SK-N-SH (cell line): ENCODE measurements around the gene WIPF2. TPM values are rescaled to one million over a fixed set of nuclear protein-coding genes. Genes with fewer than 3 reads are reported as not detected.

Experiments used
- CTCF ChIA-PET: fragments of 300-600, 350-600 bp; formaldehyde crosslinking; extraction: SDS; loops from one replicate; lab custom pipeline; 2021; lab: Yijun Ruan, JAX
- POLR2A ChIA-PET: fragments of 350-600 bp; sonication (Branson Sonifier 250); formaldehyde crosslinking; extraction: SDS; loops from one replicate; lab custom pipeline; 2020; ENCODE audit warnings: antibody characterized with exemption, inconsistent platforms; lab: Yijun Ruan, JAX
- DNase-seq: peaks from one replicate; pipeline ENCODE4 v3.0.0; 2012
- H2AFZ ChIP-seq: fragments of 200-600 bp; sonication (generic); 2 replicates; pipeline ENCODE4 v1.8.1; 2016; ENCODE audit warnings: antibody characterized with exemption, mild to moderate bottlenecking, low read depth
- H3F3A ChIP-seq: fragments of 200-600 bp; sonication (generic); replicated peaks from 2 replicates; pipeline ENCODE3; 2016; ENCODE audit warnings: antibody characterized with exemption, mild to moderate bottlenecking; ENCODE audit not compliant: insufficient read depth
- H3K27ac ChIP-seq, 2 experiments: fragments of 200-500 bp in 1 of 2; fragments of 200-600 bp in 1 of 2; sonication (Bioruptor generic) in 1 of 2; sonication (generic), shearing (Covaris generic) in 1 of 2; 2 replicates each; pipeline versions ENCODE4 v1.5.1 to v1.6.1; 2014 to 2016; ENCODE audit warnings: low read depth in 2 of 2, inconsistent platforms in 1 of 2, low read length in 1 of 2, mild to moderate bottlenecking in 1 of 2, mixed read lengths in 1 of 2
- H3K27me3 ChIP-seq: fragments of 200-600 bp; sonication (generic), shearing (Covaris generic); 2 replicates; pipeline ENCODE4 v1.6.1; 2016; ENCODE audit warnings: mixed run types; ENCODE audit not compliant: insufficient read depth
- H3K36me3 ChIP-seq, 2 experiments: fragments of 200-500 bp in 1 of 2; fragments of 200-600 bp in 1 of 2; sonication (Bioruptor generic) in 1 of 2; sonication (generic) in 1 of 2; replicated peaks in 1 of 2; 2 replicates each; pipeline versions ENCODE3 to v1.5.1; 2014 to 2016; ENCODE audit warnings: low read length in 1 of 2, mild to moderate bottlenecking in 1 of 2; ENCODE audit not compliant: insufficient read depth in 2 of 2, control insufficient read depth in 1 of 2
- H3K4me1 ChIP-seq, 2 experiments: fragments of 200-500 bp in 1 of 2; fragments of 200-600 bp in 1 of 2; sonication (Bioruptor generic) in 1 of 2; sonication (generic), shearing (Covaris generic) in 1 of 2; 2 replicates each; pipeline versions ENCODE4 v1.5.1 to v1.6.1; 2014 to 2016; ENCODE audit warnings: low read depth in 1 of 2, low read length in 1 of 2, mixed run types in 1 of 2; ENCODE audit not compliant: insufficient read depth in 2 of 2, control insufficient read depth in 1 of 2
- H3K4me2 ChIP-seq: fragments of 200-600 bp; sonication (generic), shearing (Covaris generic); 2 replicates; pipeline ENCODE4 v1.6.1; 2017; ENCODE audit warnings: mixed run types
- H3K4me3 ChIP-seq, 2 experiments: fragments of 200-500 bp in 1 of 2; fragments of 200-600 bp in 1 of 2; sonication (Bioruptor generic) in 1 of 2; sonication (generic), shearing (Covaris generic) in 1 of 2; 2 replicates each; pipeline versions ENCODE4 v1.5.1 to v1.8.1; 2014 to 2016; ENCODE audit warnings: low read depth in 2 of 2, inconsistent platforms in 1 of 2, low read length in 1 of 2, mild to moderate bottlenecking in 1 of 2, mixed read lengths in 1 of 2, moderate library complexity in 1 of 2
- H3K79me2 ChIP-seq: fragments of 200-600 bp; sonication (generic); 2 replicates; pipeline ENCODE4 v1.8.1; 2017; ENCODE audit warnings: mild to moderate bottlenecking; ENCODE audit not compliant: insufficient read depth
- H3K9ac ChIP-seq: fragments of 200-600 bp; sonication (generic); 2 replicates; pipeline ENCODE4 v1.6.1; 2017; ENCODE audit warnings: mixed run types
- H3K9me2 ChIP-seq: fragments of 200-600 bp; sonication (generic); 2 replicates; pipeline ENCODE4 v1.6.1; 2017; ENCODE audit warnings: mixed run types
- H3K9me3 ChIP-seq: fragments of 200-600 bp; sonication (generic); 2 replicates; pipeline ENCODE4 v1.6.1; 2017; ENCODE audit warnings: mixed run types, mild to moderate bottlenecking, moderate library complexity
- H4K20me1 ChIP-seq: fragments of 200-600 bp; sonication (generic); 2 replicates; pipeline ENCODE4 v1.6.1; 2017; ENCODE audit warnings: mild to moderate bottlenecking, mixed run types; ENCODE audit not compliant: insufficient read depth
- ELF1 ChIP-seq: IDR thresholded peaks from 2 replicates; pipeline ENCODE4 v1.4.0; 2012
- FOXJ3 ChIP-seq: sonication (generic); formaldehyde crosslinking; IDR thresholded peaks from 2 replicates; pipeline ENCODE4 v1.5.1; 2020; ENCODE audit warnings: mild to moderate bottlenecking, missing genetic modification reagents
- GABPA ChIP-seq: IDR thresholded peaks from 2 replicates; pipeline ENCODE4 v1.4.0; 2012; ENCODE audit warnings: low read depth, mild to moderate bottlenecking
- GATA2 ChIP-seq: sonication (generic); formaldehyde crosslinking; IDR thresholded peaks from 2 replicates; pipeline ENCODE4 v1.5.0; 2020; ENCODE audit warnings: mild to moderate bottlenecking, missing genetic modification reagents
- JUND ChIP-seq: IDR thresholded peaks from 2 replicates; pipeline ENCODE4 v1.4.0; 2012
- NRF1 ChIP-seq: IDR thresholded peaks from 2 replicates; pipeline ENCODE4 v1.6.1; 2012; ENCODE audit warnings: low read depth, mild to moderate bottlenecking, low read length
- POLR2AphosphoS5 ChIP-seq: IDR thresholded peaks from 2 replicates; pipeline ENCODE4 v1.6.1; 2012; ENCODE audit warnings: low read depth, low read length
- RCOR1 ChIP-seq: fragments of 150-350 bp; IDR thresholded peaks from 2 replicates; pipeline ENCODE4 v1.6.1; 2017; ENCODE audit warnings: antibody characterized with exemption, low read length
- RXRA ChIP-seq: IDR thresholded peaks from 2 replicates; pipeline ENCODE4 v1.4.0; 2012; ENCODE audit warnings: low read depth, mild to moderate bottlenecking, borderline replicate concordance
- TAF1 ChIP-seq: IDR thresholded peaks from 2 replicates; pipeline ENCODE4 v1.6.1; 2012; ENCODE audit warnings: low read depth, mild to moderate bottlenecking, low read length, moderate library complexity, borderline replicate concordance
- TCF12 ChIP-seq: IDR thresholded peaks from 2 replicates; pipeline ENCODE4 v1.4.0; 2012
- TEAD4 ChIP-seq: IDR thresholded peaks from 2 replicates; pipeline ENCODE4 v1.4.0; 2012; ENCODE audit warnings: mild to moderate bottlenecking, borderline replicate concordance; ENCODE audit not compliant: insufficient read depth
- YY1 ChIP-seq: IDR thresholded peaks from 2 replicates; pipeline ENCODE4 v1.4.0; 2012; ENCODE audit warnings: low read depth, mild to moderate bottlenecking
- WGBS: methylation state at CpG from one replicate; pipeline ENCODE4 v1.1.6; 2017; ENCODE audit warnings: low lambda C conversion rate; 5-methylcytosine and 5-hydroxymethylcytosine counted together
- polyA plus RNA-seq, 3 experiments: library from polyadenylated mRNA; depleted of rRNA; stranded (reverse); fragments of >200 nt; gene quantifications; 2 replicates each; pipeline ENCODE4 v1.2.3, GENCODE V29; 2012
- TF ChIP-seq, protein P1 (sequence below): fragments of 150-350 bp; IDR thresholded peaks from 2 replicates; pipeline ENCODE4 v1.6.1; 2017; ENCODE audit warnings: antibody characterized with exemption, low read length, low read depth, borderline replicate concordance
- TF ChIP-seq, protein P2 (sequence below): IDR thresholded peaks from 2 replicates; pipeline ENCODE4 v1.4.0; 2012; ENCODE audit warnings: low read depth
- TF ChIP-seq, protein P3 (sequence below): IDR thresholded peaks from 2 replicates; pipeline ENCODE4 v1.4.0; 2012; ENCODE audit warnings: low read depth, borderline replicate concordance
- TF ChIP-seq, protein P4 (sequence below): fragments of 150-350 bp; IDR thresholded peaks from 2 replicates; pipeline ENCODE4 v1.6.1; 2016; ENCODE audit warnings: mild to moderate bottlenecking, low read depth, low read length

The WIPF2 gene
- polyA plus RNA-seq, 1 of the 3 experiments (the other 2 are of a cell fraction) = 6.8 TPM

DNA sequence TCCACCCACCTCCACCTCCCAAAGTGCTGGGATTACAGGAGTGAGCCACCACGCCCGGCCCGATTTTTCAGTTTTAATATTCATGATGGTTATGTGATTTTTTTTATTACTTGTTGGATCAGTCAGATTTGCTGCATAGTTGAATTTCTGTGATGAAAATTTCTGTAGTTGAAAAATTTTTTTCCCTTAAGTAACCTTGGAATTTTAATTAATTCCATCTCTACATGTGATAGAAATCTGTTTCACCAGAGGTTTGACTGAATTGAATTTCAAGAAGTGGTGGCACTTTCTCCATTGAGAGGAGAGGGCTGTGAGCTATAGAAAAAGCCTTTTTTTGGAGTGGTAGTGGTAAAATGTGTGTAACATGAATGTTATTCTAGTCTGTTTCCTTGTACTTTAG lies 24.7 kb downstream of the WIPF2 start:
- no peak for DNase-seq

DNA sequence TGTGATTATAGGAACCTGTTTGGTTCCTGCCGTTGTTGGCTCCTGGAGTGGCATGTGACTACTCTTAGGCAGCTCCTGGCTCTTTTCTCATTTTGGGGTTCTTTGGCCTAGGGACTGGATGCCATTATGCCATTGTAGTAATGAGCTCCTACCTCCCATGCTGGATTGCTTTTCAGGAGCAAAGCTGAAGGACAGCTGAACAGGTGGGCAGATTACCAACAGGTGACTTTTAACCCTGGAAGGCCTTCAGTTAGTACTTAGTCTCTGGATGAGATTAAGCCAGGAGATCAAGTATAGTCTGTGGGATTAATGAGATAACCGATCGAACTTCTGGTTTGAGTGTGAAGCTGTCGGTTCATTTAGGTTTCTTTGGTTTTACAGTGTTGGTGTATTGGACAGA lies 25.2 kb downstream of the WIPF2 start:
- Histone ChIP-seq H3K27me3 (no peaks in the 10 kb centered on the region), H3K79me2 (peaks cover 95% of the 10 kb centered on the region), H3F3A (peaks cover 18% of the 10 kb centered on the region)
- DNase-seq = no peak
- POLR2A ChIA-PET = no interaction called here
- TF ChIP-seq FOXJ3 (CRISPR knock-in tag) = no peak
- no peak for TF ChIP-seq TAF1
- TF ChIP-seq, protein P1, sequence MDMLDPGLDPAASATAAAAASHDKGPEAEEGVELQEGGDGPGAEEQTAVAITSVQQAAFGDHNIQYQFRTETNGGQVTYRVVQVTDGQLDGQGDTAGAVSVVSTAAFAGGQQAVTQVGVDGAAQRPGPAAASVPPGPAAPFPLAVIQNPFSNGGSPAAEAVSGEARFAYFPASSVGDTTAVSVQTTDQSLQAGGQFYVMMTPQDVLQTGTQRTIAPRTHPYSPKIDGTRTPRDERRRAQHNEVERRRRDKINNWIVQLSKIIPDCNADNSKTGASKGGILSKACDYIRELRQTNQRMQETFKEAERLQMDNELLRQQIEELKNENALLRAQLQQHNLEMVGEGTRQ = no peak
- TF ChIP-seq ELF1 = no peak
- TF ChIP-seq NRF1 = no peak
- no peak for TF ChIP-seq TCF12
- TF ChIP-seq GATA2 (CRISPR knock-in tag) = no peak
- TF ChIP-seq YY1 = no peak
- TF ChIP-seq, protein P2, sequence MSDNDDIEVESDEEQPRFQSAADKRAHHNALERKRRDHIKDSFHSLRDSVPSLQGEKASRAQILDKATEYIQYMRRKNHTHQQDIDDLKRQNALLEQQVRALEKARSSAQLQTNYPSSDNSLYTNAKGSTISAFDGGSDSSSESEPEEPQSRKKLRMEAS = no peak
- TF ChIP-seq RXRA = no peak
- TF ChIP-seq, protein P3, sequence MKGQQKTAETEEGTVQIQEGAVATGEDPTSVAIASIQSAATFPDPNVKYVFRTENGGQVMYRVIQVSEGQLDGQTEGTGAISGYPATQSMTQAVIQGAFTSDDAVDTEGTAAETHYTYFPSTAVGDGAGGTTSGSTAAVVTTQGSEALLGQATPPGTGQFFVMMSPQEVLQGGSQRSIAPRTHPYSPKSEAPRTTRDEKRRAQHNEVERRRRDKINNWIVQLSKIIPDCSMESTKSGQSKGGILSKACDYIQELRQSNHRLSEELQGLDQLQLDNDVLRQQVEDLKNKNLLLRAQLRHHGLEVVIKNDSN = no peak
- no peak for TF ChIP-seq TEAD4
- TF ChIP-seq GABPA = no peak
- no peak for TF ChIP-seq POLR2AphosphoS5
- no peak for TF ChIP-seq JUND
- TF ChIP-seq RCOR1 = no peak
- TF ChIP-seq, protein P4, sequence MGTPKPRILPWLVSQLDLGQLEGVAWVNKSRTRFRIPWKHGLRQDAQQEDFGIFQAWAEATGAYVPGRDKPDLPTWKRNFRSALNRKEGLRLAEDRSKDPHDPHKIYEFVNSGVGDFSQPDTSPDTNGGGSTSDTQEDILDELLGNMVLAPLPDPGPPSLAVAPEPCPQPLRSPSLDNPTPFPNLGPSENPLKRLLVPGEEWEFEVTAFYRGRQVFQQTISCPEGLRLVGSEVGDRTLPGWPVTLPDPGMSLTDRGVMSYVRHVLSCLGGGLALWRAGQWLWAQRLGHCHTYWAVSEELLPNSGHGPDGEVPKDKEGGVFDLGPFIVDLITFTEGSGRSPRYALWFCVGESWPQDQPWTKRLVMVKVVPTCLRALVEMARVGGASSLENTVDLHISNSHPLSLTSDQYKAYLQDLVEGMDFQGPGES = no peak
- TF ChIP-seq, all 33 proteins: peak for 0
- Histone ChIP-seq H2AFZ (no peak overlapping the region), H3K36me3 (no peaks in the 10 kb centered on the region), H3K9me3 (no peaks in the 10 kb centered on the region), H3K9me2 (no peaks in the 10 kb centered on the region), H3K4me3 (no peak overlapping the region), H4K20me1 (peaks cover 39% of the 10 kb centered on the region), H3K4me1 (peaks cover 15 to 19% of the 10 kb centered on the region in 2 experiments), H3K27ac (peak overlapping the region; percentile 58), H3K9ac (no peak overlapping the region), H3K4me2 (no peak overlapping the region; the same call in 1 of the 2 replicates)
- 96% methylated on average over 4 of the region's 4 CpGs for WGBS
- CTCF ChIA-PET = interaction anchor here (0.8 to 1.9 kb wide), 5 partner anchors 10 to 46 kb away, joined by 3 to 7 read pairs (median 4); no protein-coding TSS in a partner anchor

More for the DNA sequence above, 24.7 kb downstream of the WIPF2 start:
- Histone ChIP-seq H3K9me2 (no peaks in the 10 kb centered on the region), H3K27me3 (no peaks in the 10 kb centered on the region), H3K4me1 (peaks cover 15 to 19% of the 10 kb centered on the region in 2 experiments), H2AFZ (no peak overlapping the region), H3K27ac (peak overlapping the region; percentile 58 to 78), H3K9me3 (no peaks in the 10 kb centered on the region), H3K79me2 (peaks cover 93% of the 10 kb centered on the region), H3K9ac (no peak overlapping the region)
- 90% methylated on average over 3 of the region's 3 CpGs for WGBS
- TF ChIP-seq TEAD4 (0 out of 2 replicates have a peak, but pooled peaks have one; percentile 23), TCF12 (peak; percentile 70), YY1 (no peak), NRF1 (no peak)
- TF ChIP-seq, all 33 proteins: peak for 2
- CTCF ChIA-PET = interaction anchor here (0.8 to 1.9 kb wide), 5 partner anchors 9 to 46 kb away, joined by 3 to 7 read pairs (median 4); no protein-coding TSS in a partner anchor
- Histone ChIP-seq H4K20me1 (peaks cover 40% of the 10 kb centered on the region), H3K4me2 (no peak overlapping the region; the same call in 1 of the 2 replicates), H3F3A (peaks cover 15% of the 10 kb centered on the region), H3K4me3 (no peak overlapping the region), H3K36me3 (no peaks in the 10 kb centered on the region)
- POLR2A ChIA-PET = interaction anchor here (1.3 kb wide), 1 partner anchor 10 kb away, joined by 3 read pairs; no protein-coding TSS in a partner anchor
